B cell (primary cell): ENCODE data around the gene MYO1G. TPM values are rescaled to one million over a fixed set of nuclear protein-coding genes. Genes with fewer than 3 reads are reported as not detected.
A peak's percentile ranks its signal among the peaks of the same experiment; 100 is the strongest.

Source experiments
- ATAC-seq: fragments of 200-7000 bp; cut with Tn5 transposase; one replicate; pipeline ENCODE4 v1.10.0; 2021; ENCODE audit warnings: low read depth, mild to moderate bottlenecking, moderate number of reproducible peaks, moderate library complexity
- CTCF ChIA-PET: fragments of 350-600 bp; sonication (Branson Sonifier 250); formaldehyde crosslinking; loops from one replicate; lab custom pipeline; 2021; ENCODE audit warnings: antibody characterized with exemption, inconsistent platforms; lab: Charles Lee
- POLR2A ChIA-PET: fragments of 350-600 bp; sonication (Branson Sonifier 250); formaldehyde crosslinking; loops from one replicate; lab custom pipeline; 2021; ENCODE audit warnings: antibody characterized with exemption; lab: Charles Lee
- DNase-seq: peaks from one replicate; pipeline ENCODE4 v3.0.0; 2013
- H2AFZ ChIP-seq: 2 replicates; pipeline ENCODE4 v1.6.1; 2012; ENCODE audit warnings: mild to moderate bottlenecking, low read depth, low read length; ENCODE audit not compliant: insufficient read depth, poor library complexity, severe bottlenecking
- H3K27ac ChIP-seq, 2 donors: 1 replicate in 1 of 2; 2 replicates in 1 of 2; pipeline ENCODE4 v1.5.1; 2012 to 2013; ENCODE audit warnings: low read length in 2 of 2, mild to moderate bottlenecking in 2 of 2, moderate library complexity in 1 of 2
- H3K27me3 ChIP-seq, 4 experiments: fragments of 200-600 bp in 1 of 4; sonication (generic) in 1 of 4; replicated peaks in 1 of 4; 1 replicate in 2 of 4; 2 replicates in 2 of 4; pipeline versions ENCODE4 v1.6.1 to v1.7.0; 2013 to 2016; ENCODE audit warnings: low read length in 3 of 4, mild to moderate bottlenecking in 2 of 4, mixed read lengths in 1 of 4, moderate library complexity in 1 of 4; ENCODE audit not compliant: insufficient read depth in 4 of 4, control insufficient read depth in 3 of 4; ENCODE audit errors: control extremely low read depth in 1 of 4
- H3K36me3 ChIP-seq, 2 experiments: replicated peaks in 1 of 2; 1 replicate in 1 of 2; 2 replicates in 1 of 2; pipeline versions ENCODE4 v1.6.1 to v1.7.1; 2013; ENCODE audit warnings: low read length in 1 of 2; ENCODE audit not compliant: insufficient read depth in 2 of 2, control insufficient read depth in 1 of 2; ENCODE audit errors: control extremely low read depth in 1 of 2, extremely low read depth in 1 of 2
- H3K4me1 ChIP-seq, 2 donors: fragments of 200-600 bp in 1 of 2; sonication (generic) in 1 of 2; 1 replicate in 1 of 2; 2 replicates in 1 of 2; pipeline versions ENCODE4 v1.5.1 to v1.6.1; 2013 to 2017; ENCODE audit warnings: low read length in 2 of 2; ENCODE audit not compliant: control insufficient read depth in 2 of 2, insufficient read depth in 2 of 2
- H3K4me2 ChIP-seq: replicated peaks from 2 replicates; pipeline ENCODE3; 2012; ENCODE audit warnings: mild to moderate bottlenecking, low read depth, low read length; ENCODE audit not compliant: poor library complexity, severe bottlenecking
- H3K4me3 ChIP-seq, 5 experiments: fragments of 200-600 bp in 1 of 5; sonication (generic) in 1 of 5; 1 replicate in 3 of 5; 2 replicates in 2 of 5; pipeline versions ENCODE4 v1.5.1 to v1.7.0; 2011 to 2016; ENCODE audit warnings: low read length in 4 of 5, mild to moderate bottlenecking in 4 of 5, low read depth in 2 of 5, control low read depth in 1 of 5, moderate library complexity in 1 of 5; ENCODE audit not compliant: insufficient read depth in 1 of 5; ENCODE audit errors: control extremely low read depth in 1 of 5, extremely low read depth in 1 of 5
- H3K79me2 ChIP-seq: fragments of 200-600 bp; sonication (generic); one replicate; pipeline ENCODE4 v1.6.0; 2016; ENCODE audit warnings: low read length; ENCODE audit not compliant: control insufficient read depth, insufficient read depth
- H3K9ac ChIP-seq: fragments of 200-600 bp; sonication (generic); 2 replicates; pipeline ENCODE4 v1.6.1; 2017; ENCODE audit warnings: mild to moderate bottlenecking, low read length, moderate library complexity
- H3K9me3 ChIP-seq, 3 donors: one replicate each; pipeline versions ENCODE4 v1.6.1 to v1.7.1; 2013; ENCODE audit warnings: low read length in 2 of 3; ENCODE audit not compliant: control insufficient read depth in 2 of 3, insufficient read depth in 1 of 3; ENCODE audit errors: control extremely low read depth in 1 of 3
- H4K20me1 ChIP-seq: 2 replicates; pipeline ENCODE4 v1.6.0; 2012; ENCODE audit warnings: mild to moderate bottlenecking, low read length; ENCODE audit not compliant: insufficient read depth, control insufficient read depth, poor library complexity, severe bottlenecking
- H3K27ac Mint-ChIP-seq: one replicate; pipeline ENCODE4 v1.8.0; 2021; ENCODE audit warnings: mixed read lengths
- H3K27me3 Mint-ChIP-seq: one replicate; pipeline ENCODE4 v1.8.0; 2021; ENCODE audit warnings: mixed read lengths
- H3K4me1 Mint-ChIP-seq: one replicate; pipeline ENCODE4 v1.8.0; 2021; ENCODE audit warnings: mixed read lengths
- H3K4me3 Mint-ChIP-seq: one replicate; pipeline ENCODE4 v1.8.0; 2021; ENCODE audit warnings: mixed read lengths
- H3K9me3 Mint-ChIP-seq: one replicate; pipeline ENCODE4 v1.8.0; 2022; ENCODE audit warnings: mixed read lengths; ENCODE audit not compliant: insufficient read depth
- CTCF ChIP-seq: fragments of 200-600 bp; IDR thresholded peaks from one replicate; pipeline ENCODE4 v1.8.0; 2022; ENCODE audit warnings: antibody characterized with exemption, mild to moderate bottlenecking
- EZH2 ChIP-seq: IDR thresholded peaks from 2 replicates; pipeline ENCODE4 v1.6.1; 2012; ENCODE audit warnings: borderline replicate concordance, low read depth, mild to moderate bottlenecking, moderate library complexity, low read length; ENCODE audit not compliant: insufficient read depth, poor library complexity, severe bottlenecking
- WGBS: methylation state at CpG from one replicate; pipeline ENCODE4 v1.1.5; 2013; ENCODE audit warnings: missing lambda C conversion rate; ENCODE audit not compliant: insufficient coverage; 5-methylcytosine and 5-hydroxymethylcytosine counted together
- intact Hi-C: fragments of 100-400 bp; cut with micrococcal nuclease; formaldehyde crosslinking; loops from one replicate; pipeline ENCODE4 v1.10.0; 2022
- polyA plus RNA-seq: library from polyadenylated mRNA; depleted of rRNA; stranded (reverse); fragments of >200 nt; gene quantifications from 2 replicates; pipeline ENCODE4 v1.2.3, GENCODE V29; 2012
- total RNA-seq, 2 donors: library from RNA; stranded (reverse); fragments of 120-200 nt in 1 of 2; gene quantifications; 1 replicate in 1 of 2; 2 replicates in 1 of 2; pipeline versions ENCODE4 v1.2.3 to v1.2.4, GENCODE V29; 2013 to 2022

MYO1G gene
- total and polyA plus RNA-seq, 2 donors (not counting 1 experiment from before 2014, with no cell fraction given): 104 to 239 TPM

GRCh38 chr7:44967571-44968446 lies 11.0 kb downstream of the MYO1G start:
- Histone ChIP-seq H3K9ac (no peak overlapping the region), H3K9me3 (no peaks in the 10 kb centered on the region), H2AFZ (no peak overlapping the region), H3K4me3 (no peak overlapping the region), H3K4me1 (peaks cover 5 to 8% of the 10 kb centered on the region in 2 donors), H3K79me2 (peaks cover 6% of the 10 kb centered on the region), H3K27ac (peak overlapping the region in 1 of 2 donors; percentile 63), H4K20me1 (peaks cover 67% of the 10 kb centered on the region), H3K27me3 (no peaks in the 10 kb centered on the region), H3K36me3 (peaks cover 0 to 77% of the 10 kb centered on the region in 2 experiments), H3K4me2 (no peak overlapping the region)
- ChIA-PET CTCF (no interaction called here), POLR2A (no interaction called here)
- TF ChIP-seq CTCF (no peak), EZH2 (no peak)
- Mint-ChIP-seq H3K9me3 (no peaks in the 10 kb centered on the region), H3K27me3 (no peaks in the 10 kb centered on the region), H3K27ac (peak overlapping the region; percentile 27), H3K4me3 (no peak overlapping the region), H3K4me1 (peaks cover 11% of the 10 kb centered on the region)
- ATAC-seq (no peak), DNase-seq (no peak)
- 97% methylated on average over 18 of the region's 18 CpGs for WGBS
- intact Hi-C loops: no loop called here
